Natural killer cell (primary cell): Measurements from ENCODE around the gene AKAP7. TPM values are rescaled to one million over a fixed set of nuclear protein-coding genes. Genes with fewer than 3 reads are reported as not detected.

Experiments
- ATAC-seq, 3 donors: fragments of 150-1000 bp in 2 of 3; fragments of 200-7000 bp in 1 of 3; cut with Tn5 transposase; 1 replicate in 1 of 3; 2 replicates in 2 of 3; pipeline ENCODE4 v1.10.0; 2021; ENCODE audit warnings: mild to moderate bottlenecking in 2 of 3, moderate library complexity in 2 of 3
- DNase-seq, 2 donors: peaks; one replicate each; pipeline versions ENCODE4 v3.0.0 to v3.0.0-alpha.2; 2013 to 2021; ENCODE audit warnings: mixed read lengths in 1 of 2
- H3K27ac ChIP-seq: one replicate; pipeline ENCODE4 v1.5.1; 2013; ENCODE audit warnings: mild to moderate bottlenecking, low read length
- H3K27me3 ChIP-seq: one replicate; pipeline ENCODE4 v1.6.1; 2013; ENCODE audit warnings: low read length; ENCODE audit not compliant: control insufficient read depth, insufficient read depth
- H3K36me3 ChIP-seq: one replicate; pipeline ENCODE4 v1.6.1; 2013; ENCODE audit warnings: low read length; ENCODE audit not compliant: control insufficient read depth, insufficient read depth
- H3K4me1 ChIP-seq: one replicate; pipeline ENCODE4 v1.6.1; 2013; ENCODE audit warnings: low read length; ENCODE audit not compliant: control insufficient read depth, insufficient read depth
- H3K4me3 ChIP-seq: one replicate; pipeline ENCODE4 v1.5.1; 2013; ENCODE audit warnings: low read length
- H3K9me3 ChIP-seq: one replicate; pipeline ENCODE4 v1.6.1; 2013; ENCODE audit warnings: low read length; ENCODE audit not compliant: control insufficient read depth, insufficient read depth
- H3K27ac Mint-ChIP-seq, 2 donors: one replicate each; pipeline ENCODE4 v1.8.0; 2022; ENCODE audit warnings: mild to moderate bottlenecking in 2 of 2, mixed read lengths in 2 of 2, moderate library complexity in 1 of 2
- H3K27me3 Mint-ChIP-seq, 2 donors: one replicate each; pipeline ENCODE4 v1.8.0; 2022; ENCODE audit warnings: low read depth in 2 of 2, mixed read lengths in 2 of 2
- H3K36me3 Mint-ChIP-seq: one replicate; pipeline ENCODE4 v1.8.0; 2022; ENCODE audit warnings: mixed read lengths
- H3K4me1 Mint-ChIP-seq, 2 donors: one replicate each; pipeline ENCODE4 v1.8.0; 2022; ENCODE audit warnings: mixed read lengths in 2 of 2
- H3K4me3 Mint-ChIP-seq: one replicate; pipeline ENCODE4 v1.8.0; 2022; ENCODE audit warnings: mild to moderate bottlenecking, moderate library complexity, mixed read lengths
- H3K9me3 Mint-ChIP-seq, 2 donors: one replicate each; pipeline ENCODE4 v1.8.0; 2022; ENCODE audit warnings: mixed read lengths in 2 of 2
- WGBS: methylation state at CpG from one replicate; pipeline ENCODE4 v1.1.7; 2013; ENCODE audit warnings: missing lambda C conversion rate; ENCODE audit not compliant: insufficient coverage; 5-methylcytosine and 5-hydroxymethylcytosine counted together
- intact Hi-C: fragments of 100-400 bp; cut with micrococcal nuclease; formaldehyde crosslinking; loops from one replicate; pipeline ENCODE4 v1.14.2; 2022
- total RNA-seq, 4 donors: library from RNA; stranded (reverse); fragments of 120-200 nt in 1 of 4; gene quantifications; one replicate each; pipeline versions ENCODE4 v1.2.3 to v1.2.4, GENCODE V29; 2013 to 2022
- TF ChIP-seq, protein P1 (sequence below): fragments of 200-600 bp; IDR thresholded peaks from one replicate; pipeline ENCODE4 v1.8.0; 2022; ENCODE audit warnings: antibody characterized with exemption

Gene AKAP7
- total RNA-seq, 3 donors from 2014 or later (not counting 1 experiment from before 2014, with no cell fraction given) = 13.5 to 21.0 (median 14.7) TPM

DNA sequence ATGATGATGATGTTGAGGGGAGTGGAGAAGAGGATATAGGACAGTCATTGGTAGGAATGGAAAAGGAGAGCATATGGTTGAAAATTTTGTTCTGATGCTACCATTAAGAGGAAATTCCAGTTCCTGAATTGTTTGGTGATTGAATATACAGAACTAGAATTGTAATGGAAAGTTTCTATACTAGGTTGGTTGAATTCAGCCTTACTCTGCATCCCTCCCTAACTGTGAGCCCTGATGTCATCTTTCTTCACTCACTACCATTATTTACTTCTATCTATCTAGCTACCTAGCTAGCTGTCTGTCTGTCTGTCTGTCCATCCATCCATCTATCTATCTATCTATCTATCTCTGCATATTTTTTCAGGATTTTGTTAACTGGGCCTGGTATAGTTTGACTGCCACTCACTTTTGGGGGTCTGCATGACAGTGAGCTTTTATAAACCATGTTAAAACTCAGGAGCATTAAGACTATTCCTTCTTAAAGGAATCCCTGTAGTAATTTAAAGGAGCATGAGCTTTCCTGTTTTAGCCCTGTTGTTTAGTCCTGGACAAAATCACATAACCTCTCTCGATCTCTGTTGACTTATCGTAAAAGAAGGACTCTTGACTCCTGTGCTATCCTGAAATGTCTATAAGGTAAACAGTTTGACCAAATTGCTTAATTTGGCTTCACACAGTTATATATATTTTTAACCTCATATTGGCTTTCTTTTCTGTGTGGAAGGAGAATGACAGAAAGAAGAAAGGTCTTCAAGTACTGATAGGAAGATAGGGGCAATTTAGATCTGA lies 71.4 kb downstream of the AKAP7 start:
- Mint-ChIP-seq H3K27me3 (no peaks in the 10 kb centered on the region), H3K4me3 (no peak overlapping the region), H3K9me3 (no peaks in the 10 kb centered on the region), H3K4me1 (peaks cover 39 to 45% of the 10 kb centered on the region in 2 donors), H3K36me3 (peaks cover 6% of the 10 kb centered on the region), H3K27ac (peak overlapping the region; percentile 2 to 7)
- TF ChIP-seq, protein P1, sequence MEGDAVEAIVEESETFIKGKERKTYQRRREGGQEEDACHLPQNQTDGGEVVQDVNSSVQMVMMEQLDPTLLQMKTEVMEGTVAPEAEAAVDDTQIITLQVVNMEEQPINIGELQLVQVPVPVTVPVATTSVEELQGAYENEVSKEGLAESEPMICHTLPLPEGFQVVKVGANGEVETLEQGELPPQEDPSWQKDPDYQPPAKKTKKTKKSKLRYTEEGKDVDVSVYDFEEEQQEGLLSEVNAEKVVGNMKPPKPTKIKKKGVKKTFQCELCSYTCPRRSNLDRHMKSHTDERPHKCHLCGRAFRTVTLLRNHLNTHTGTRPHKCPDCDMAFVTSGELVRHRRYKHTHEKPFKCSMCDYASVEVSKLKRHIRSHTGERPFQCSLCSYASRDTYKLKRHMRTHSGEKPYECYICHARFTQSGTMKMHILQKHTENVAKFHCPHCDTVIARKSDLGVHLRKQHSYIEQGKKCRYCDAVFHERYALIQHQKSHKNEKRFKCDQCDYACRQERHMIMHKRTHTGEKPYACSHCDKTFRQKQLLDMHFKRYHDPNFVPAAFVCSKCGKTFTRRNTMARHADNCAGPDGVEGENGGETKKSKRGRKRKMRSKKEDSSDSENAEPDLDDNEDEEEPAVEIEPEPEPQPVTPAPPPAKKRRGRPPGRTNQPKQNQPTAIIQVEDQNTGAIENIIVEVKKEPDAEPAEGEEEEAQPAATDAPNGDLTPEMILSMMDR = no peak
- no peaks in the 10 kb centered on the region for H3K36me3 ChIP-seq
- H3K27me3 ChIP-seq = no peaks in the 10 kb centered on the region
- intact Hi-C loops = no loop called here
- no peaks in the 10 kb centered on the region for H3K4me1 ChIP-seq
- no peaks in the 10 kb centered on the region for H3K9me3 ChIP-seq
- DNase-seq (no peak), ATAC-seq (no peak)
- 100% methylated on average over 2 of the region's 2 CpGs for WGBS
- no peak overlapping the region for H3K4me3 ChIP-seq
- H3K27ac ChIP-seq = no peak overlapping the region

DNA sequence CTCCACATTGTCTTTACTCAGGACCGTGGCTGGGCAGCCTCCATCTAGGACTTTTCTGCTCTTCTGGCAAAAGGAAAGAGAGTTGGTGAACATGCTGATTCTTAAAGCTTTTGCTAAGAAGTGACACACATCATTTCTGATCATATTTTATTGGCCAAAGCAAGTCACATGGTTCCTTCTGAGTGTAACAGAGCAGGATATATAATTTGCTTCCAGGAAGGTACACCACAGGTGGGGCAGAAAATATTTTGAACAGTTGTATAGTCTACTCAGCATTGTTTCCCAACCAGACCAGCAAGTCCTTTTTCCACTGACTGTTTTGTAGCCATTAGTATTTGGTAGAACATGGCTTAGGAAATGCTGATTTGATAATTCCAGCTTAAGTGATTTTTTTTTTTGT lies 73.5 kb downstream of the AKAP7 start:
- DNase-seq = no peak

DNA sequence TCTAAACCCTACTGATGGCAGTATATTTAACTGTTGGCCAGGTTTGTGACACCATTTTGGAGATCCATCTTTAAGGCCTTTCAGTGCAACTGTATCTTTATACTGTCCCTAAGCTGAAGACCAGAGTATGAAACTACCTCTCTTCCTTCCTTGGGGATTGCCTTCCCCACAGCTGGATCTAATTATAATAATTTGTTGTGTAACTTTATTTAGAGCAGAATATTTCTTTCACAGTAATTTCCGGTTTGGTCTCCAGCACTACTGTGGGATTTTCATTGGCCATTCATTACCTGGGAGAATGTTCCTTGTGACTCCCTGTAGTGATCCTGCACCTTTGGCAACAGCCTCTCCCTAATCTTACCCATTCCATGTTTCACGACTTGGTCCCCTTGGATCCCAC lies 75.2 kb downstream of the AKAP7 start:
- ATAC-seq (no peak), DNase-seq (no peak)
- H3K4me1 Mint-ChIP-seq = peaks cover 46 to 55% of the 10 kb centered on the region in 2 donors
- Histone ChIP-seq H3K27me3 (no peaks in the 10 kb centered on the region), H3K4me1 (peaks cover 7% of the 10 kb centered on the region), H3K27ac (no peak overlapping the region), H3K36me3 (no peaks in the 10 kb centered on the region), H3K9me3 (no peaks in the 10 kb centered on the region), H3K4me3 (no peak overlapping the region)
- 100% methylated on average over 2 of the region's 2 CpGs for WGBS
- no peaks in the 10 kb centered on the region for H3K9me3 Mint-ChIP-seq
- TF ChIP-seq, protein P1 = no peak
- no peak overlapping the region for H3K27ac Mint-ChIP-seq
- peaks cover 6% of the 10 kb centered on the region for H3K36me3 Mint-ChIP-seq
- intact Hi-C loops = no loop called here
- no peak overlapping the region for H3K4me3 Mint-ChIP-seq
- no peaks in the 10 kb centered on the region for H3K27me3 Mint-ChIP-seq

More for the DNA sequence above, 73.5 kb downstream of the AKAP7 start:
- no peak overlapping the region for H3K4me3 ChIP-seq
- Mint-ChIP-seq H3K4me3 (no peak overlapping the region), H3K36me3 (peaks cover 6% of the 10 kb centered on the region), H3K4me1 (peaks cover 44 to 52% of the 10 kb centered on the region in 2 donors), H3K27me3 (no peaks in the 10 kb centered on the region), H3K9me3 (no peaks in the 10 kb centered on the region), H3K27ac (peak overlapping the region in 1 of 2 donors; percentile 62)
- no peak for ATAC-seq
- H3K9me3 ChIP-seq = no peaks in the 10 kb centered on the region
- intact Hi-C loops = no loop called here
- TF ChIP-seq, protein P1 = no peak
- H3K4me1 ChIP-seq = peaks cover 2% of the 10 kb centered on the region
- H3K27ac ChIP-seq = no peak overlapping the region
- WGBS = 100% methylated on average over 1 of the region's 1 CpG
- H3K27me3 ChIP-seq = no peaks in the 10 kb centered on the region
- H3K36me3 ChIP-seq = no peaks in the 10 kb centered on the region
